ENCODE data around the gene CRMP1. TPM values are rescaled to one million over a fixed set of nuclear protein-coding genes. Genes with fewer than 3 reads are reported as not detected.

CRMP1 gene
- total RNA-seq, 1 experiment from 2014 or later, result 77.5 TPM

- POLR2A ChIA-PET (ENCODE audit: low non-redundant PET), result no interaction called here
- BruUV-seq (replicated peaks), result no TSS peak
- no peak overlapping the region for H3K27ac ChIP-seq (ENCODE audit: low read depth, low read length, poor library complexity, severe bottlenecking)
- intact Hi-C loops (cut with micrococcal nuclease; ENCODE audit: unreplicated experiment), result no loop called here
- H3K27me3 ChIP-seq (replicated peaks; ENCODE audit: insufficient read depth, low read depth, low read length, poor library complexity), result no peaks in the 10 kb centered on the region
- H3K9me3 ChIP-seq (ENCODE audit: low read depth, low read length, poor library complexity, severe bottlenecking), result no peaks in the 10 kb centered on the region
- H3K4me1 ChIP-seq (ENCODE audit: insufficient read depth, low read length, poor library complexity, severe bottlenecking), result peaks cover 19% of the 10 kb centered on the region
- DNase-seq (ENCODE audit: low spot score), result no peak
- TF ChIP-seq EZH2 (IDR thresholded peaks at IDR 0.05; ENCODE audit: borderline replicate concordance, low read depth, low read length, poor library complexity, severe bottlenecking) (no peak), CTCF (conservative IDR thresholded peaks at IDR 0.05; ENCODE audit: low read depth, low read length) (no peak)
- CTCF ChIA-PET, result no interaction called here
- no peak overlapping the region for H3K4me3 ChIP-seq (ENCODE audit: low read depth, low read length, poor library complexity, severe bottlenecking)
- H3K36me3 ChIP-seq (ENCODE audit: insufficient read depth, low read length, poor library complexity, severe bottlenecking), result no peaks in the 10 kb centered on the region
Observed at GRCh38 chr4:5882947-5883346, 9.9 kb downstream of the CRMP1 start.

DNA sequence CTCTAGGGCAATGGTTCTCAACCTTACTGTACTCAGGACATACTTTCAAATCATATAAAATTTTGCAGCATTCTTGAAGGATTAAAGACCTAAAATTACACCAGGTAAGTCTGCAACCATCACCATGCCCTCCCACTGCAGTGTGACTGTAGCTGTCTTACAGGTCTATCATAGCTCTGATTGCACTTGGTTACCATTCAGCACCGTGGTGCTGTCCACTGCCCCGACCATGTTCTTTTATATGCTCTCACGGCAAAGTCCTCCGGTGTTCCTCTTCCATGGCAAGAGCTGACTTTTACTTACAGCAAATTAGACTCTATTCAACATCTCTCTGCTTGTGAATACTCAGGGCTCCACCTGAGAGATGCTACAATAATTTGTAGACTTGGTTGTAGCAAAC is 11.5 kb downstream of the CRMP1 start:
- no peak for TF ChIP-seq EZH2 (IDR thresholded peaks at IDR 0.05; ENCODE audit: borderline replicate concordance, low read depth, low read length, poor library complexity, severe bottlenecking)
- TF ChIP-seq CTCF (conservative IDR thresholded peaks at IDR 0.05; ENCODE audit: low read depth, low read length), result no peak
- H3K9me3 ChIP-seq (ENCODE audit: low read depth, low read length, poor library complexity, severe bottlenecking), result no peaks in the 10 kb centered on the region
- no peak overlapping the region for H3K4me3 ChIP-seq (ENCODE audit: low read depth, low read length, poor library complexity, severe bottlenecking)
- ChIA-PET POLR2A (ENCODE audit: low non-redundant PET) (no interaction called here), CTCF (no interaction called here)
- BruUV-seq (replicated peaks), result no TSS peak
- H3K27me3 ChIP-seq (replicated peaks; ENCODE audit: insufficient read depth, low read depth, low read length, poor library complexity), result no peaks in the 10 kb centered on the region
- intact Hi-C loops (cut with micrococcal nuclease; ENCODE audit: unreplicated experiment), result no loop called here
- no peak overlapping the region for H3K27ac ChIP-seq (ENCODE audit: low read depth, low read length, poor library complexity, severe bottlenecking)
- no peak for DNase-seq (ENCODE audit: low spot score)
- H3K4me1 ChIP-seq (ENCODE audit: insufficient read depth, low read length, poor library complexity, severe bottlenecking), result peaks cover 19% of the 10 kb centered on the region
- no peaks in the 10 kb centered on the region for H3K36me3 ChIP-seq (ENCODE audit: insufficient read depth, low read length, poor library complexity, severe bottlenecking)

DNA sequence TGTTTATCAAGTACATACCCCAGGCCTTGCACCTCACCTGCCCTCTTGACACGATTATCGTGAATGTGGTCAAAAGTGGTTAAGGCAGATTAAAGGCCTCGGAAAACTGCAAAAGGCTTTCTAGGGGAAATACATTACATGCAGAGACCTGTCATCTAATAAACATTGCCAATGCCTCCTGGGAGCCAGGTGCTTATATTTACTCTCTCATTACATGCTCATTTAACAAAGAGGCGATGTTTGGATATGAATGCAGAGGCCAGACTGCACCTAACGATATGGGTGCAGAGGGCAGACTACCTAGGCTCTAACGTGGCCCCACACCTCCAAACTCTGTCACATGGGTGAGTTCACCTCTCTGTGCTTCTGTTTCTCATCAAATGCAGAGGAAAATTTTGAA is 14.5 kb downstream of the CRMP1 start:
- Histone ChIP-seq H3K9me3 (ENCODE audit: low read depth, low read length, poor library complexity, severe bottlenecking) (no peaks in the 10 kb centered on the region), H3K4me3 (ENCODE audit: low read depth, low read length, poor library complexity, severe bottlenecking) (no peak overlapping the region), H3K36me3 (ENCODE audit: insufficient read depth, low read length, poor library complexity, severe bottlenecking) (no peaks in the 10 kb centered on the region), H3K27me3 (replicated peaks; ENCODE audit: insufficient read depth, low read depth, low read length, poor library complexity) (no peaks in the 10 kb centered on the region), H3K27ac (ENCODE audit: low read depth, low read length, poor library complexity, severe bottlenecking) (no peak overlapping the region), H3K4me1 (ENCODE audit: insufficient read depth, low read length, poor library complexity, severe bottlenecking) (peaks cover 25% of the 10 kb centered on the region)
- POLR2A ChIA-PET (ENCODE audit: low non-redundant PET), result no interaction called here
- no peak for DNase-seq (ENCODE audit: low spot score)
- intact Hi-C loops (cut with micrococcal nuclease; ENCODE audit: unreplicated experiment), result no loop called here
- CTCF ChIA-PET, result no interaction called here
- BruUV-seq (replicated peaks), result no TSS peak
- no peak for TF ChIP-seq CTCF (conservative IDR thresholded peaks at IDR 0.05; ENCODE audit: low read depth, low read length)
- TF ChIP-seq EZH2 (IDR thresholded peaks at IDR 0.05; ENCODE audit: borderline replicate concordance, low read depth, low read length, poor library complexity, severe bottlenecking), result no peak

All from A673 (cell line).